HG02610 (cell line): ENCODE data around the gene C2CD5.
"Not testable (repeated sequence)": the region's sequence is repeated elsewhere in the genome, so short reads cannot be mapped to it uniquely, and the experiment has no call there.

Experiments used
- ATAC-seq: cut with Tn5 transposase; IDR thresholded peaks from one replicate; pipeline ENCODE4 v1.9.1; 2021; ENCODE audit warnings: mild to moderate bottlenecking, moderate library complexity; ENCODE audit not compliant: unreplicated experiment

The C2CD5 gene, protein sequence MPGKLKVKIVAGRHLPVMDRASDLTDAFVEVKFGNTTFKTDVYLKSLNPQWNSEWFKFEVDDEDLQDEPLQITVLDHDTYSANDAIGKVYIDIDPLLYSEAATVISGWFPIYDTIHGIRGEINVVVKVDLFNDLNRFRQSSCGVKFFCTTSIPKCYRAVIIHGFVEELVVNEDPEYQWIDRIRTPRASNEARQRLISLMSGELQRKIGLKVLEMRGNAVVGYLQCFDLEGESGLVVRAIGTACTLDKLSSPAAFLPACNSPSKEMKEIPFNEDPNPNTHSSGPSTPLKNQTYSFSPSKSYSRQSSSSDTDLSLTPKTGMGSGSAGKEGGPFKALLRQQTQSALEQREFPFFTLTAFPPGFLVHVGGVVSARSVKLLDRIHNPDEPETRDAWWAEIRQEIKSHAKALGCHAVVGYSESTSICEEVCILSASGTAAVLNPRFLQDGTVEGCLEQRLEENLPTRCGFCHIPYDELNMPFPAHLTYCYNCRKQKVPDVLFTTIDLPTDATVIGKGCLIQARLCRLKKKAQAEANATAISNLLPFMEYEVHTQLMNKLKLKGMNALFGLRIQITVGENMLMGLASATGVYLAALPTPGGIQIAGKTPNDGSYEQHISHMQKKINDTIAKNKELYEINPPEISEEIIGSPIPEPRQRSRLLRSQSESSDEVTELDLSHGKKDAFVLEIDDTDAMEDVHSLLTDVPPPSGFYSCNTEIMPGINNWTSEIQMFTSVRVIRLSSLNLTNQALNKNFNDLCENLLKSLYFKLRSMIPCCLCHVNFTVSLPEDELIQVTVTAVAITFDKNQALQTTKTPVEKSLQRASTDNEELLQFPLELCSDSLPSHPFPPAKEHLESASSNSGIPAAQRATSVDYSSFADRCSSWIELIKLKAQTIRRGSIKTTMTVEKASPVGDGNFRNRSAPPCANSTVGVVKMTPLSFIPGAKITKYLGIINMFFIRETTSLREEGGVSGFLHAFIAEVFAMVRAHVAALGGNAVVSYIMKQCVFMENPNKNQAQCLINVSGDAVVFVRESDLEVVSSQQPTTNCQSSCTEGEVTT

DNA sequence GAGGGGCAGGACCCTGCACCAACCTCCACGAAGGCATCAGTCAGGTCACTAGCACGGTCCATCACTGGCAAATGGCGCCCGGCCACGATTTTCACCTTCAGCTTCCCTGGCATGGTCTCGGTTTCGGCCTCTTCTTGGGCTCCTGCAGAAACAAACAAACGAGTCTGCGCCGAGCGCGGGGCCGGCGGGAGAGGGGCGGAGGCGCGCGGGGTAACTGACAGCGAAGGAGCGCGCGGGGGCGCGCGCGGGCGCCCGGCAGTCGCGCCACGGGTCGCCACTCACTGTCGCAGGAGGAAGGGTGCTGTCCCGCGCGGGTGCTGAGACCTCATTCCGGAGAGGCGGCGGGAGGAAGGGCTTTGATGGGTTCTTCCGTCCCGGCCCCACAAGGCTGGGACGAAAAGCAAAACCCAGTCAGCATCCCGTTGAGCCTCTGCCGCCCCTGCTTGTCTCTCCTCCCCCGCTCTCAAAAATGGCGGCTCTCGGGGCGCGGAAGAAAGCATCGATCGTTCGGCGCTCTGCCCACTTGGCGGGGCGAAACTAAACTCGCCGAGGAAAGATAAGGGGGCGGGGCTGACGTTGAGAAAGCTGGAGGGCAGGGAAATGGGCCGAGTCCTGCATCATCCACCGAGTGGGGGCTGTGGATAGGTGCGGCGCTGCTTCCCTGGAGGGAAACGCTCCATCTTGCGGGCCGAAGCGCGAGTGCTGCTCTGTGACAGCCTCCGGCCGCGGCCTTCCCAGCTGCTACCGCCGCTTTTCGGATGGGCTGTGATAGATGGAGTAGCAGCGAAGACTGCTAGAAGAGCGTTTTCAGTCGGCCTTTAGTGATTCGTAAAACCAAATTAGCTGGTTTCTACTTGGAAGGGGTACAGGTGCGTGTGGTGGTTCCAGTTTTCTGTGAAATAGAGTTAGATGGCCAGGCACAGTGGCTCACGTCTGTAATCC is at the start of gene C2CD5:
Gene C2CD5 (minus strand): TSS at position 505 of the 942 bp plus-strand sequence. CDS start 392 bp downstream, at position 113.
- ATAC-seq: peak; percentile 84

DNA sequence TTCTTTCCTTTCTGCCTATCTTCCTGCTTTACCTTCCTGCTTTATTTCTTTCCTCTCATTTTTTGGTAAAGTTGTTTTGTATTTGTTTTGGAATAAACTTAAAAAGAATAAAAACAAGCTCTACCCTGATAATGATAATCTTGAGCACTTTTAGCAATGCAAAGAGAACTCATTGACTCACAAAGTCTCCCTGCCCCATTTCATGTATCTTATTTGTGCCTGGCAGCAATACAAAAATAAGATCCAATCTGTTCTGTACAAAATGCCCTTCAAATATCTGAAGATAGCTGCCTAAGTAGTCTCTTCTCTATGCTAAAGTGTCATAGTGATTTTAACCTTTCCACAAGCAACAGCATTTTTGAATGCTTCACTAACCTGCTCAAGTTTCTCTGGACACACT is 49.5 kb upstream of the C2CD5 start:
- no peak for ATAC-seq

DNA sequence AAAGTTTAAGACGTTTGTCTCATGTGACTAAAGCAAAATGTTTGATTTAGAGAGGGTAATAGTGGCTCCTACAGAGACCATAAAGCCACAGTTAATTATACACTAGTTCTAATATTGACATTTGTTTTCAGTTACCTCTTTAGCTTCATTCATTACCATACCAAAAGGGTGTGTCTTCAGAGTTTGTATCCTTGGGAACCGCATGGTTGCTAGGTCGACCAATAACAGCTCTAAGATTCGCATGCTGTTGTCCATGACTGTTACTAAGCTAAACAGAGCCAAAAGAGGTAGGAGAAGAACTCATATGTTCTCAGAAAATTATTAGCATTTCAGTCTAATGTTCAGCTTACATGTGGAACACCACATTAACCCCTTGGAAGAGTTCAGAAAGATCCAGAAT is 44.5 kb upstream of the C2CD5 start:
- no peak for ATAC-seq

DNA sequence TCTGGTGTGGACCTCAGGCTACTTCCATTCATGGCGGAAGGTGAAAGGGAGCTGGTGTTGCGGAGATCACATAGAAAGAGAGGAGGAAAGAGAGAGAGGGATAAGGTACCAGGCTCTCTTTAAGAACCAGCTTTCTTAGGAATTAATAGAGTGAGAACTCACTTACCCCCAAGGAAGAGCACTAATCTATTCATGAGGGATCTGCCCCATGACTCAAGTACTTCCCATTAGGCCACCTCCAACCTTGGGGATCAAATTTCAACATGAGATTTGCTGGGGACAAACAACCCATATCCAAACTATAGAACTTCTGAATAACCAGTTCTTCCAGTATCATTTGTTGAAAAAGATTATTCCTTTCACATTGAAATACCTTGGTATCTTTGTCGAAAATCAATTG is 34.0 kb upstream of the C2CD5 start:
- no peak for ATAC-seq

DNA sequence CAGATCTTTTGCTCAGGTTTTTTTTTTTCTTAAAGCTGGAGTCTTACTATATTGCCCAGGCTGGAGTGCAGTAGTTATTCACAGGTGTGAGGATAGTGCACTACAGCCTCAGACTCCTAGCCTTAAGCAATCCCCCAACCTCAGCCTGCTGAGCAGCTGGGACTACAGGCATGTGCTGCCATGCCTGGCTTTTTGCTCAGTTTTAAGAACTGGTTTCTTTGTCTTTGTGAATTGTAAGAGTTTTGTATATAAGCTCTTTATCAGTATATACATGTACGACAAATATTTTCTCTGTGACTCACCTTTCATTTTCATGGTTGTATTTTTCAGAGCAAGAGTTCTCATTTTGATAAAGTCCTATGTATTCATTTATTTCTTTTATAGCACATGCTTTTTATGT is 33.3 kb upstream of the C2CD5 start:
- no peak for ATAC-seq

DNA sequence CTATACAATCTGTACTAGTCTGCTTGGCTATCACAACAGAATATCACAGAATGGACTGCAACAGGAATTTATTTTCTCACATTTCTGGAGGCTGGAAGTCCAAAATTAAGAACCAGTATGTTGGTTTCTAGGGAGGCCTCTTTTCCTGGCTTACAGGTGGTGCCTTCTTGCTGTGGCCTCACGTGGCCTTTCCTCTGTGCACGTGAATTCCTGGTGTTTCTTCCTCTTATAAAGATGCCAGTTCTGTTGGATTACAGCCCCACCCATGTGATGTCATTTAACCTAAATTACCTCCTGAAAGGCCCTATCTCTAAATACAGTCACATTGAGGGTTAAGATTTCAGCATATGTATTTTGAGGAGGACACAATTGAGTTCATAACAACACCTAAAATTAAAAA is 32.1 kb upstream of the C2CD5 start:
- no peak for ATAC-seq

DNA sequence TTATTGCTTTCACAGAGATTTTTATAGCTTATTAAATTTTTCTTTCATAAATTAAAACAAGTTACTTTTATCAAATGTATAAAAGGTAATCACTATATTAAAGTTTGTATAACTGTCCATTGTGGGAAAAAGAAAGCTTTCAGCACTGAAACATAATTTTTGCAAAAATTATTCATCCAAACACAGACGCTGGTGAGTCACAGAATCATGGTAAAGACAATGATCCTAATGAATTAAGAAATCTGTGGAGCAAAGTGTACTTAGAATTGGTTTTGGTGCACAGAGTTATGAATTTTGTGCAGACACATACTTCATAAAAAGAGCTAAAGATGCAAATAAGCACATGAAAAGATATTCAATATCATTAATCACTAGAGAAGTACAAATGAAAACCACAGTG is 31.7 kb upstream of the C2CD5 start:
- no peak for ATAC-seq

DNA sequence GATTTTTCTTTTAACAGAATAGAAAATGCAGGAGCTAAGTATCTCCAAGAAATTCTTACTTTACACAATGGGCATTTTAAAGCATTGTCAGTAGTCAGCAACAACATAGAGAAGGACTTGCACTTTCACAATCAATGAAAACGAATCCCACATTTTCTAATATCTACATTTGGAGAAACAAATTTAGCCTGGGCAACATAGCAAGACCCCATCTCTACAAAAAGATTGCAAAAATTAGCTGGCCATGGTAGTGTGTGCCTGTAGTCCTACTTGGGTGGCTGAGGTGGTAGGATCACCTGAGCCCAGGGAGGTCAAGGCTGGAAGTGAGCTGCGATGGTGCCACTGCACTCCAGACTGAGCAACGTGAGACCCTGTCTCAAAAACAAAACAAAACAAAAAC is 30.6 kb upstream of the C2CD5 start:
- ATAC-seq: no peak

DNA sequence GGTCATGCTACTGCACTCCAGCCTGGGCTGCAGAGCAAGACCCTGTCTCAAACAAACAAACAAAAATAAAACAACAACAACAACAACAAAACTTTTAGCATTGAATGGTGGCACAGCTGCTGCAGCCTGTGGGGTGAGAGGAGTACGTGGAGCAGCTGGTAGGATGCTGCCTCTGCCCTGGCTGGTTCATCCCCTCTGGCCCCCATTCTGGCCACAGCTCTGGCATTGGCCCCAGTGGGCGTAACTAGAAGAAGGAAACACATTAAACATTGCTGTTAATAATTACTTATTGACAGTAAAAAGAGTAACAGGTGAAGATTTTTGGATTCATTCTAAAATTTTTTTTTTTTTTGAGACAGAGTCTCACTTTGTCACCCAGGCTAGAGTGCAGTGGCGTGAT is 28.8 kb upstream of the C2CD5 start:
- ATAC-seq: no peak

DNA sequence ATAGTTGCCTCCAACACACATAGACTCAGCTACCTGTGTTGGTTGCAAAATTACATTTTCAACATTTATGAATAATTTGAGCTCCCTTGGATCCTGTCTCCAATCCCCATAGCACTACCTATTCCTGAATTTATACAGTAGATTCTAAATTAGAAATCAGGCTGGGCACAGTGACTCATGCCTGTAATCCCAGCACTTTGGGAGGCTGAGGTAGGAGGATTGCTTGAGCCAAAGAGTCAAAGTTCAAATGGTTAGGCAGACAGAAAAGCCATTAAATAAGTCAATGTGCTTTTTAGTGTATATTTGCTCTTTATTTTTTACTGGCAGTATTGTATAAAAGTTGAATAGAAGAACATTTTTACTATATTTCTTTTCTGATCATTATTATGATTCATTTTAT is 24.9 kb upstream of the C2CD5 start:
- no peak for ATAC-seq

DNA sequence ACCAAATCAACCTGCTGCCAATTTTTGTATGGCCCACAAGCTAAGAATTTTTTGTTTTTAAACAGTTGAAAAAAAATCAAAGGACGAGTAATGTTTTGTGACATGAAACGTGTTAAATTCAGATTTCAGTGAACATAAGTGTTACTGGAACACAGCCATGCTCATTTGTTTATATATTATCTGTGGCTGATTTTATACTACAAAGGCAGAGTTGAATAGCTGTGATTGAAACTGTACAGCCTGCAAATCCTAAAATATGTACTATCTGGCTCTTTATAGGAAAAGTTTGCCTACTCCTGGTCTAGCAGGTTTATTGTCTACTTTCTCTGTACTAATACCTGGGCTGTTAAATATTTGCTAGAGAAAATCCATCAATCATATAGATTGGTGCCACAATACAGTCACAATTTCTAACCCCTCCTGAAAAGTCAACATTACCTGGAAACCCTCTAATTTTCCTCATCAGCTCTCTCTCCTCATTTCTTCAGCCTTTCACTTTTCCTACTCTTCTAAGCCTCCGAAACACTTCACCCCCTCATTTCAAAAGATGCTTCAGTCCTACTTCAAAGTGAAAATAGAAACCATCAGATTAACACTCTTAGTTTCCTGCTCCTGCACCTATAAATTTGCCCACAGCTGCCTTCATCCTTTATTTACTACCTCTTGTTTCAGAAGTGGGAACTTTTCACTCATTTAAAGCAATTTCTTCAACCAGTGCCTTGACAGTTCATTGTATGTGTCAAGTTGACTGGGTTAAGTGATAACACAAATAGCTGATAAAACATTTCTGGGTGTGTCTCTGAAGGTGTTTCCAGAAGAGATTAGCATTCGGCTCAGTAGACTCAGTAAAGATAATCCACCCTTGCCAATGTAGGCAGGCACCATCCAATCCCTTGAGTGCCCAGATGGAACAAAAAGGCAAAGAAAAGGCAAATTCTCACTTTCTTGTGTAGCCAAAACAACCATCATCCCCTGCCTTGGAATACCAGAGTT is 18.0 kb upstream of the C2CD5 start:
- ATAC-seq: no peak

DNA sequence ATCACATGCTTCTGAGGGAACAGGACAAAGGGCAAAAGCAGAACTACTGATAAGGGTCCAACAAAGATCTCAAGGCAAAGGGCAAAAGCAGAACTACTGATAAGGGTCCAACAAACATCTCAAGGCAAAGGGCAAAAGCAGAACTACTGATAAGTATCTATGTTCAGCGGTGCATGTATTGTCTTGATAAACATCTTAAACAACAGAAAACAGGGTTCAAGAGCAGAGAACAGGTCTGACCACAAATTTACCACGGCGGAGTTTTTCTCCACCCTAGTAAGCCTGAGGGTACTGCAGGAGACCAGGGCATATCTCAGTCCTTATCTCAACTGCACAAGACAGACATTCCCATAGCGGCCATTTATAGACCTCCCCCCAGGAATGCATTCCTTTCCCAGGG is 10.4 kb upstream of the C2CD5 start:
- ATAC-seq: not testable (repeated sequence)

DNA sequence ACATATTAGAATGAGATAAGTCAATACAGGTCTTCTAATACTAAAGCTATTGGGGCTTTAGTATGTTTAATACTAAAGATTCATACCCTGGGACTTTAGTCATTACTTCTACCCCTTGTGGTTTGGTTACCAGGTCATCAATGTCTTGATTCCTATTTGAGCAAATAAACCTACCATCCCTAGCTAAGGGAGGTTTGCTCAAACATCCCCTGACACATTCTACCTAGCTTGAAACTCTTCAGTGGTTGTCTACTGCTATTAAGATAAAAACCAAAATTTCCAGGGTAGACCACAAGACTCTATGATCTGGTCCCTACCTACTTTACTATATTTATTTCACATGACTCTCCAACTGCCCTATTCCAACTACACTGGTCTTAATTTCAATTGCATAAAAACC is 7.3 kb upstream of the C2CD5 start:
- ATAC-seq: peak; percentile 89

DNA sequence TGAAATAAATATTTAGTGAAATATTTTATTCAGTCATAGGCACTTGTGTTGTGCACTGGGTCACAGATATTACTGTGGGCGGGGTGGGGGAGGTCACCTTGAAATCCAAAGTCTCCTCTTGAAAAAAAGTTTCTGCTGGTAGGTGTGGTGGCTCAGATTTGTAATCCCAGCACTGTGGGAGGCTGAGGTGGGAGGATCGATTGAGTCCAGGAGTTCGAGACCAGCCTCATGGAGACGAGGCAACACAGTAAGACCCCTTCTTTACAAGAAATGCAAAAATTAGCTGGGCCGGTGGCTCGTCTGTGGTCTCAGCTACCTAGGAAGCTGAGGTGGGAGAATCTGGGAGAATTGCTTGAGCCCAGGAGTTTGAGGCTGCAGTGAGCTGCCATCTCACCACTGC is 913 bp upstream of the C2CD5 start:
- ATAC-seq: no peak

DNA sequence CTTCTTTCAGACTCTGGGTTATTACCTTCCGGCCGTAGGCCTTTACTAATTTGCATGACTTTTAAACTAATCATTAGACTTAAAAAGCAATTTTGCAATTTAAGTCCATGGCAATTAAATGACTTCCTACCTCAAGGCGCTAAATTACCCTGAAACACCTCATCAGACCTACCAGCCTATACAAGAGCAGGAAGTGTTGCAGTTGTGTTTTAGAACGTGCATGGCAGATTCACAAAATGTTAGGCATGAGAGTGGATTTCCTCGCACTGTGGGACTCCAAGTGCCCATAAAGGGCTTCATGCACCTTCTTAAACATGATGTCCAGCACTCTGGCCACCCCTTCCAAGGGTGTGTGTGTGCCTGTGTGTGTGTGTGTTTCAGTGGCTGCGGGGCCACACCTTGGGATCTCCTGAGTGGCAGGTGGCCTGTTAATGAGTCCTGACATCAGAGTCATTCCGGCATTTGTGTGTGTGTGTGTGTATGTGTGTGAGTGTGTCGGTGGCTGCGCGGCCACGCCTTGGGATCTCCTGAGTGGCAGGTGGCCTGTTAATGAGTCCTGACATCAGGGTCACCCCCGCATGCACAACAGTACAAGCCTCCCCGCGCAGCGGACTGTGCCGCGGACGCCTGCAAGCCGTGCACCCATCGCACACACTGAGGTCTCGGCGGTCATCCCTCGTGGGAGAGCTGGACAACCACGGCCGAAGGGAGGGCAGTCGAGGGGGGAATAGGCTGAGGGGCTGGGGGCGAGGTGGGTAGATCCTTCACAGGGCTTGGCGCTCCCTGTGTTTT is 900 bp downstream of the C2CD5 start:
- ATAC-seq: peak; percentile 38

DNA sequence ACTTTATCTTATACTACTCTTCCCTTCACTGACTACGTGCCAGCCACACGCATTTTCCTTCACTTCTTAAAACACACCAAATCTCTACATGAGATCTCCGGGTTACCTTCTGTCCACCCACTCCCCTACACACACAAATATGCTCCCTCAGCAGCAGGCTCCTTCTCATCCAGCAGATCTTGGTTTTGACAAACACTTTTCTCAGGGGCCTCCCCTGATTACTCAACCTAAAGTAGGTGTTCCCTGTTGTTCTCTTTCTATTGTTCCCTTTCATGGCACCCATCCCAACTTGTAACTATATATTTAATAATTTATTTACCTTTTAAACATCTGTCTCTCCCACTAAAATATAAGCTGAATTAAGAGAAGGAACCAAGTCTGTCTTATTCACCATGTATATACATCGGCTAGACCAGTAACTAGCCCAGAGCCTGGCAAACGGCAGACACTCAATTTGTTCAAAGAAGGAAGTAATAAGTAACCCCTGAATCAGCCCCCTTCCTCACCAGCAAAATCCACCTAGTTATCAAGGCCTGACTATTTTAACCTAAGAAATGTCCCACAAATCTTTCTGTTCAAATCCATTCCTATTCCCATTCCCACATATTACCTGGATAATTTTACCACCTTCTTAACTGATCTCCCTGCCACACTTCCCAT is 2.7 kb downstream of the C2CD5 start:
- ATAC-seq: no peak

DNA sequence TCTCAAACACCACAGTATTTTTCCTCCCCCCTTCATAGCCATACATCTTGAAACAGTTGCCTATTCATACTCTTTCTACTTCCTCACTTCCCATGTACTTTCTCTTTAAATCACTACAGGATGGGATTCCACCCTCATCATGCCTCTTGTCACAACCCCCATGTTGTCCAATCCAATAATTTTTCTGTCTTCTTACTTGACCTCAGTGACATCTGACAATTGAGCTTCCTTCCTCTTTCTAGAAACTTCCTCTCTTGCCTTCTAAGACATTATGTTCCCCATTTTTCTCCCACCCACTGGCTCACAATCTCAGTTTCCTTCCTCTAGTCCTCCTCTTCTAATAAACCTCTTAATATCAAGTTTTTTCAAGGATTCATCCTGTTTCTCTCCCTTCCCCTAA is 5.3 kb downstream of the C2CD5 start:
- no peak for ATAC-seq

DNA sequence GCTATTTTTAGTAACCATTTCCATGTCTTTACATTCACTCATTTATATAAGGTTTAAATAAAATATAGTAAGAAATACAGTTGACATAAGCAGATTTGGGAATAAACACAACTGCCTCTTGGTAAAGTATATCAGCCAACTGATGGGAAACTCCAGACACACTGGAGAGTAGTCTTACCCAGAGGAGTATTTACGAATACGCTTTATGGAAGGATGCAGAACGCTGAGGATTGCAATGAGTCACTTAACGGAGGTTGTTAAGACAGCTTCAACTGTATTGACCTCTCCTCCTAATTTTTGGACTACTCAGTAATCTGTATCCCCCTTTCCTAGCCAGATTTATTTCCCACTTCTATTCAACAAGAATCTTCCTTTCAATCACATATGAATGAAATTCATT is 6.0 kb downstream of the C2CD5 start:
- no peak for ATAC-seq
